HG02678 (cell line): ENCODE data around the gene SLC15A1.

Source experiments
- ATAC-seq: cut with Tn5 transposase; IDR thresholded peaks from one replicate; pipeline ENCODE4 v1.9.1; 2021; ENCODE audit warnings: mild to moderate bottlenecking, moderate library complexity; ENCODE audit not compliant: unreplicated experiment

Gene SLC15A1

DNA sequence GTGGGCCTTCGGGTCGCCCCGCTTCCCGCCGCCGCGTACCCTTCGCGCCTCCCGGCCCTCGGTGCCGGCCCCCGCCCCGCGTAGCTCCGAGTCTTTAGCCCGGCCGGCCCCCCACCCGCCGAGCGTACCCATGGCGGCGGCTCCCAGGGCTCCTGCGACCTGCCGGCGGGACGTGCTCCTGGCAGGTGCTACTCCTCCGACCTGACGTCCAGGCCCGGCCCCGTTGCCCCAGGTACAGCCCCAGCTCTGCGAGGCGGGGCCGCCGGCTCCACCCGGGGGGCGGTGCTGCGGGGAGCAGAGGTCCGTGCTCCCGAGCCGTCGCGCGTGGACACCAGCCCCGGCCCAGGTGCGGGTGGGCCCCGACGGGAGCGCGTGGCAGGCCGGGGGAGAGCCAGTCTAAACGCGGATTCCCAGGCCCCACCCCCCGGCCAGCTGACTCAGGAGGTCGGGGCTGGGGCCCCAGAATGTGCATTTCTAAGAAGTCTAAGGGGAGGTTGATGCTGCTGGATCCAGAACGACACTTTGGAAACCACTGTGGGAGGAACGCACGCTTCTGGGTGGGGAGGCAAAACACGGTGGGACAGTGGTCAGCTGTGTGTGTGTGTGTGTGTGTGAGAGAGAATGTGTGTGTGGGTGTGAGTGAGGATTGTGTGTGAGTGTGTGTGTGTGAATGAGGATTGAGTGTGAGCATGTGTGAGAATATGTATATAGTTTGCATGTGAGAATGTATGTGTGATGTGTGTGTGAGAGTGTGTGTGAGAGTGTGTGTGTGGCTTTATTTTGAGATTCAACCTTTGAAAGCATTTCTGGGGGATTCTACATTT lies at the start of gene SLC15A1:
TSS of gene SLC15A1 (minus strand) at position 206 of the 824 bp plus-strand sequence. CDS start at position 132, 74 bp downstream.
- ATAC-seq, result no peak

DNA sequence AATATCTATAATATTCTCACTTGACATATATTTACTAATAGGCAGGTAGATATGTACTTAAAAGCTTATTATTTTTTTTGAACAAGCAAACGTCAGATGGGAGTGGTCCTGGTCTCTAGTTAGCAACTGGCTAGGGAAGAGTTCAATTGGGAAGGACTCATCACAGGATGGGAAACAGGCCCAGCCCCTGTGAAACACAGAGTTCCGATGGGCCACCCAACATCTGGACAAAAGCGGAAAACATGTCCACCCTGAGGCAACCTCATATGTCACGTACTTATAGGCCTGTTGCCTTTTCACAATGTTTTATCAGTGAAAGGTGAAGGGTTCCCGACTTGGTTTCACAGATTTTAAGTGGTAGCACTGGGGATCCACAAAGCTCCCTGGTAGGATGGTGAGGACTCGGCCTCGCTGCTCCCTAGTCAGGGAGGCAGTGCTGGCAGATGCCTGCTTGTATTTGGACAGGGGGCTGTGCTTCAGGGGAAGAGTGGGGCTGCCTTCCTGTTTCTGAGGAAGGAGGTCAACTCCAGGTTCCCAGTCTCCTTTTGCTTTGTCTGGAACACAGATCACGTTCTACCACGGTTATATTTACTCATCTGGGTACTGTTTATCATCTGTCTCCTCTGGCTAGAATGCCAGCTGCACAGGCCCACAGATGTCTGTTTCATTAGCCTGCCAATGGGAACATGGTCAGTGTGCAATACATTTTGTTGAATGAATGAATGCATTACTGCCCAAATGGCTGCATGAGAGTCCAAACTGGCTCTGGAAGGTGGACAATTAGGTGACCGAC lies 49.4 kb upstream of the SLC15A1 start:
- no peak for ATAC-seq

DNA sequence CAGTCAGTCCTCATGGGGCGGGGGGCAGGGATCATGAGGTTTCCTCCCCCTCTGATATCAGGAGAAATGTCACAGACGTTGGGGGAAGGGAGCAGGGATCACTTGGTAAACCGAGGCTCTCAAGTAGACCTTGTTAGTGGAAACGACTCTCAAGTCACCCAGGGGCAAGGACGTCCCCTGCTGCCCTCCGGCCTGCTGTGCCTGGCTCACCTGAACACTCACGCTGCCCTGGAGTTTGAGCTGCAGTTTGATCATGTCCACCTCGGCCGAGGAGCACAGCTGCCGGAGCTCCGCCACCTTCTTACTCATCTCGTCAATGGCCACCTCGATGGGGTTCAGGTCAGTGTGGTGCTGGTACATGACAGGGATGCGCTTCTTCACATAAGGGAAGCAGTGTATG lies 47.6 kb upstream of the SLC15A1 start:
- ATAC-seq, result no peak

- ATAC-seq, result no peak
These were observed 46.6 kb upstream of the SLC15A1 start for GRCh38 chr13:98798849-98799645.

- no peak for ATAC-seq
These were observed 45.0 kb upstream of the SLC15A1 start for GRCh38 chr13:98797456-98797855.

DNA sequence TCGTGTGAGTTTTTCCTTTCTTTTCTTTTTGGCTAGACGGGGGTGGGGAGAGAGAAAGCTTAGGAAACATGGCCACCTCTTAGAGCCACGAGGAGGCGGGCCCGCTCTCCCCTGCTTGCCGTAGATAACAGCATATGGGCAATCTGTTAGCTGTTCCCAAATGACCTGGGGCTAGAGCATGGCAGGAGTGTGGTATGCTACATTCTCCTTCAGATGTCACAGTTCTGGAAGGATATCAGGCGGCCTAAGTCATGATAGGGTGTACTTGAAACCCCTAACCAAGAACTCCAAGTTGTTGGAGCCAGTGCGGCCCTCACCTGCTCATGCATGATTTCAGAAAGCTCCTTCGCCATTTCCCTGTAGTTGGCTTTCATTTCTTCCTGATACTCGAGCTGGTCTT lies 44.3 kb upstream of the SLC15A1 start:
- ATAC-seq, result no peak

- ATAC-seq, result no peak
These were observed 43.7 kb upstream of the SLC15A1 start for GRCh38 chr13:98796191-98796590.

DNA sequence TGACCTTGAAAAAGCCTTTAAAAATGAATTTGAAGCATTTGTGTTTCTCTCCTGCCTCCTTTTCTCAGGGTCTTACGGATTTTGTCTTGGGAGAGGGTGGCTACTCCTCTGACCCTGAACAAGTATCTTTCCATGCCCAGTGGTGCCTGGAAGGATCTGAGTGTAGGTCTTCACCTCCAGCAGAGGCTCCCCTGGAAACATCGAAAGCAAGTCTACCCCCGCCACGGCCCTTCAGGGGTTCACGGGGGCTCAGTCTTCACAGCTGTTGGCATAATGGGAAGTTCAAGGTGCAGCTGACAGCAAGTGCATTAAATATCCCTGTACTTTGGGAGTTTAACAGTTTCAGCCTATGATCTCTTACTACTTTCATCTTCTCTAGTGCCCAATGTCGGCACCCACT lies 42.7 kb upstream of the SLC15A1 start:
- no peak for ATAC-seq

DNA sequence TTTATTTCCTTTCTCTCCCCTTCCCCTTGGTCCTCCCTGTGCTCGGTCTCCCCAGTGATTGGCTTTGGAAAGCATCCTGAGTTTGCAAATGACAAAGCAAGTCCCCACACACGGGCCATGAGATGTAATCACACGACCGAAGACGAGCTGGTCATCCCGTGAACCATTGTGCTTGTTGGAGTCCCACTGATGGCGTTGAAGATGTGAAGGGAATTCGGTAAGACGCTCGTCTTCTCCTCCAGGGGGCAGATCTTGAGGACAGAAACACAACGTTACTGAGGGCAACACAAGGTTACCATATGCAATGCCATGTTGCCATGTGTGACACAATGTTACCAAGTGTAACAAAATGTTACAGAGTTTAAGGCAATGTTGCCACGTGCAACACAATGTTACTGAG lies 42.0 kb upstream of the SLC15A1 start:
- ATAC-seq, result no peak

GRCh38 chr13:98792785-98793495 lies 40.5 kb upstream of the SLC15A1 start:
- ATAC-seq, result no peak

DNA sequence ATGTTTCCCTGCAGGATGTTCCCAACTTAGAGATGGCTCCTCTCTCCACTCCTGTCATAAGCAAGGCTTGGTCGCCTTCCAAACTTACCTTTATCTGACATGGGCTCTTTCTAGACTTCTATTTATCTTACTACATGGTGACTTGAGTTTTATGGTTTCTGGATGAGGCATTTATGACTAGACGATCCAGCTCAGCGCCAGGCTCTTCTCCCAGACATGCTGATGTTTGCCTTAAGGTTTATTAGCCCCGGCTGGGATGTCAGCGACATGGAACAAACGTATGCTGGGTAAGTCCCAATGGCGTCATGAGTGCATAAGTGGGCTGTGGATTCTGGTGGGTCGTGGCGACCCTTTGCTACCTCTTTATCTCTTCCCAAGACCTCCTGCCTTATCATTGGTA lies 39.8 kb upstream of the SLC15A1 start:
- no peak for ATAC-seq

- ATAC-seq, result no peak
These were observed 39.1 kb upstream of the SLC15A1 start for GRCh38 chr13:98791611-98792010.

GRCh38 chr13:98787996-98788395 lies 35.5 kb upstream of the SLC15A1 start:
- ATAC-seq, result no peak

GRCh38 chr13:98787173-98787572 lies 34.7 kb upstream of the SLC15A1 start:
- ATAC-seq, result no peak

GRCh38 chr13:98786023-98786422 lies 33.6 kb upstream of the SLC15A1 start:
- no peak for ATAC-seq

DNA sequence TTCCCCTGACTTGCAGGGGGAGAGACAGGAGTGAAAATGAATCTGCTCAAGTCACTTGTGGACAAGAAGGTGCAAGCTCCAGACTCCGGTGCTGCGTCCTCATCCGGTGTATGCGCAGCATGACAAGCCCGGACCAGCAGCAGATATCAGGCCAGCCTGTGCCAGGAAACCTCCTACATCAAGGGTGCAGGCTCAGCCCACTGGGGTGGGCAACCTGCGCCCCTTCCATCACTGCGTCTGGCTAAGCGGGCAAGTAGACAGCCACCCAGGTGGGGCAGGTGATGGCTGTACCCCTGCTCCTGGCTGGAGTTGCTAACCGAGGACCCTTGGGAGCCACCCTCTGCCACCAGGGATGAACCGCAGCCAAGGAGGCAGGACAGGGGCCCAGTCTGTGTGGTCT lies 32.9 kb upstream of the SLC15A1 start:
- ATAC-seq, result no peak

- no peak for ATAC-seq
These were observed 32.2 kb upstream of the SLC15A1 start for GRCh38 chr13:98784666-98785065.

DNA sequence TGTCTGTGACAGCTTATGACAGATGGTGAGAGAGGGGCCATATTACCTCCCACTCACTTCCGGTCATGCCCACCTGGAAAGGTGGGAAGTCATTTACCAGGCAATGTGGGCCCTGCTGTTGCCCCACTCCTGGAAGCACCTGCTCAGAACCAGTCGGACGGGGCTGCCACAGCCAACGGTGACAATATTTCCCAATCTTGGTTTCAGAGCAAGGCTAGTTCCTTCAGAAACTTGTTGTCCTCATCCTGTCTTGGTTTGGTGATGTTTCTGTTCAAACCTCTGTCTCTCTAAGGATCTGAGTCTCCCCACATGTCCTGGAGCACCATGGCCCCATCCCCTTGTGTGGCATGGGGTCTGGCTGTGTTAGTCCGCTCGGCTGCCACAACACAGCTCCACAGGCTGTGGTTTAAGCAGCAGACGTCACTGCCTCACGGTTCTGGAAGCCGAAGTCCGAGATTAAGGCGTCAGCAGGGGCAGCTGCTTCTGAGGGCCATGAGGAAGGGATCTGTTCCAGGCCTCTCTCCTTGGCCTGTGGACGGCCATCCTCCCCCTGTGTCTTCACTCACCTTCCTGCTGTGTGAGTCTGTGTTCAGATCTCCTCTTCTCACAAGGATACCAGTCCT lies 31.5 kb upstream of the SLC15A1 start:
- ATAC-seq, result no peak

GRCh38 chr13:98782654-98783053 lies 30.2 kb upstream of the SLC15A1 start:
- ATAC-seq, result no peak

- no peak for ATAC-seq
These were observed 29.4 kb upstream of the SLC15A1 start for GRCh38 chr13:98781905-98782304.
